Measurements from ENCODE around the gene C6orf47.

C6orf47 gene

GRCh38 chr6:31609519-31610406 is 50.8 kb downstream of the C6orf47 start:
- no peaks in the 10 kb centered on the region for H3K4me1 ChIP-seq (ENCODE audit: control insufficient read depth, insufficient read depth, low read length)
- no peak overlapping the region for H3K4me3 ChIP-seq (ENCODE audit: low read length)
- no peaks in the 10 kb centered on the region for H3K27me3 ChIP-seq (ENCODE audit: control insufficient read depth, insufficient read depth, low read length)
- H3K9me3 ChIP-seq (ENCODE audit: control insufficient read depth, low read length) = no peaks in the 10 kb centered on the region
- H3K36me3 ChIP-seq (ENCODE audit: control insufficient read depth, insufficient read depth, low read length) = no peaks in the 10 kb centered on the region
- no peak overlapping the region for H3K9ac ChIP-seq (ENCODE audit: low read length)

Measured in mucosa of stomach (tissue), 1 donor.